Mucosa of rectum (tissue), 2 donors: ENCODE measurements around the gene SSC5D.

ENCODE experiments used
- H3K27ac ChIP-seq, 2 donors: one replicate each; pipeline ENCODE4 v1.7.0; 2013; ENCODE audit warnings: inconsistent platforms in 2 of 2, low read depth in 2 of 2, low read length in 2 of 2
- H3K27me3 ChIP-seq, 2 donors: one replicate each; pipeline ENCODE4 v1.7.0; 2013; ENCODE audit warnings: low read length in 2 of 2; ENCODE audit not compliant: control insufficient read depth in 2 of 2, insufficient read depth in 2 of 2
- H3K36me3 ChIP-seq, 2 donors: one replicate each; pipeline ENCODE4 v1.7.0; 2013; ENCODE audit warnings: low read length in 2 of 2; ENCODE audit not compliant: control insufficient read depth in 2 of 2, insufficient read depth in 2 of 2
- H3K4me1 ChIP-seq, 2 donors: one replicate each; pipeline ENCODE4 v1.7.0; 2013; ENCODE audit warnings: low read length in 2 of 2, mild to moderate bottlenecking in 1 of 2; ENCODE audit not compliant: control insufficient read depth in 2 of 2, insufficient read depth in 2 of 2
- H3K4me3 ChIP-seq, 2 donors: one replicate each; pipeline ENCODE4 v1.7.0; 2013; ENCODE audit warnings: low read length in 2 of 2
- H3K9ac ChIP-seq, 2 donors: one replicate each; pipeline ENCODE4 v1.7.0; 2013; ENCODE audit warnings: low read length in 2 of 2, low read depth in 1 of 2, mild to moderate bottlenecking in 1 of 2
- H3K9me3 ChIP-seq, 2 donors: one replicate each; pipeline ENCODE4 v1.7.0; 2013; ENCODE audit warnings: low read length in 2 of 2; ENCODE audit not compliant: control insufficient read depth in 2 of 2
- donor health status: healthy.
- donor health status: Normal muscosa, but diverticular disease.

SSC5D gene

DNA sequence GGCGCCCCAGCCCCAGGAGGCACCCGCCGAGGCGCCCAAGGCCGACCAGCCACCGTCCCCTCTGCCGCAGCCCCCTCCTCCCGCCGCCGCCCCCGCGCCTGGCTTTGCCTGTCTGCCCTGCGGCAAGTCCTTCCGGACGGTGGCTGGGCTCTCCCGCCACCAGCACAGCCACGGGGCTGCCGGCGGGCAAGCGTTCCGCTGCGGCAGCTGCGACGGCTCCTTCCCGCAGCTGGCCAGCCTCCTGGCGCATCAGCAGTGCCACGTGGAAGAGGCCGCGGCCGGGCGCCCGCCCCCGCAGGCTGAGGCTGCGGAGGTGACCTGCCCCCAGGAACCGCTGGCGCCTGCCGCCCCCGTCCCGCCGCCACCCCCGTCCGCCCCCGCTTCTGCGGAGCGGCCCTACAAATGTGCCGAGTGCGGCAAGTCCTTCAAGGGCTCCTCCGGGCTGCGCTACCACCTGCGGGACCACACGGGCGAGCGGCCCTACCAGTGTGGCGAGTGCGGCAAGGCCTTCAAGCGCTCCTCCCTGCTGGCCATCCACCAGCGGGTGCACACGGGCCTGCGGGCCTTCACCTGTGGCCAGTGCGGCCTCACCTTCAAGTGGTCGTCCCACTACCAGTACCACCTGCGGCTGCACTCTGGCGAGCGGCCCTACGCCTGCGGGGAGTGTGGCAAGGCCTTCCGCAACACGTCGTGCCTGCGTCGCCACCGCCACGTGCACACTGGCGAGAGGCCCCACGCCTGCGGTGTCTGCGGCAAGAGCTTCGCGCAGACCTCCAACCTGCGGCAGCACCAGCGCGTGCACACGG lies 5.9 kb upstream of the SSC5D start:
- peaks cover 9 to 20% of the 10 kb centered on the region in 2 donors for H3K4me1 ChIP-seq
- no peaks in the 10 kb centered on the region for H3K9me3 ChIP-seq
- H3K4me3 ChIP-seq = no peak overlapping the region
- no peak overlapping the region for H3K9ac ChIP-seq
- H3K36me3 ChIP-seq = no peaks in the 10 kb centered on the region
- H3K27me3 ChIP-seq = no peaks in the 10 kb centered on the region
- H3K27ac ChIP-seq = no peak overlapping the region

DNA sequence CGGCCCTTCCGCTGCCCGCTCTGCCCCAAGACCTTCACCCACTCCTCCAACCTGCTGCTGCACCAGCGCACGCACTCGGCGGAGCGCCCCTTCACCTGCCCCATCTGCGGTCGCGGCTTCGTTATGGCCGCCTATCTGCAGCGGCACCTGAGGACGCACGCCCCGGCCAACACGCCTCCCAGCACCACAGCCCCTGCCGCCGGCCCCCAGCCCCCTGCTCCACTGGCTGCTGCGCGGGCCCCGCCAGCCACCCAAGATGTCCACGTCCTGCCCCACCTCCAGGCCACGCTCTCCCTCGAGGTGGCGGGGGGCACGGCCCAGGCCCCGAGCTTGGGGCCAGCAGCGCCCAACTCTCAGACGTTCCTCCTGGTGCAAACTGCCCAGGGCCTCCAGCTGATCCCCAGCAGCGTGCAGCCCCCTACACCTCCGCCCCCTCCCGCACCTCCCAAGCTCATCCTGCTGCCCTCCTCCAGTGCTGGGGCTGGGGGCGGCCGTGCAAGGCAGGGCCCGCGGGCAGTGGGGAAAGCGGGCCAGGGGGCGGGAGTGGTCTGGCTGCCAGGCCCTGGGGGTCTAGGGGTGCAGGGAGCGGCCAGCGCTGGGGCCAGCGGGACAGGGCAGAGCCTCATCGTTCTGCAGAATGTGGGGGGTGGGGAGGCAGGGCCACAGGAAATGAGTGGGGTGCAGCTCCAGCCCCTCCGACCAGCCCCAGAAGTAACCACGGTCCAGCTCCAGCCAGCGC lies 5.1 kb upstream of the SSC5D start:
- Histone ChIP-seq H3K4me1 (peaks cover 9 to 17% of the 10 kb centered on the region in 2 donors), H3K4me3 (no peak overlapping the region), H3K27me3 (no peaks in the 10 kb centered on the region), H3K9ac (no peak overlapping the region), H3K27ac (no peak overlapping the region), H3K36me3 (no peaks in the 10 kb centered on the region), H3K9me3 (no peaks in the 10 kb centered on the region)

DNA sequence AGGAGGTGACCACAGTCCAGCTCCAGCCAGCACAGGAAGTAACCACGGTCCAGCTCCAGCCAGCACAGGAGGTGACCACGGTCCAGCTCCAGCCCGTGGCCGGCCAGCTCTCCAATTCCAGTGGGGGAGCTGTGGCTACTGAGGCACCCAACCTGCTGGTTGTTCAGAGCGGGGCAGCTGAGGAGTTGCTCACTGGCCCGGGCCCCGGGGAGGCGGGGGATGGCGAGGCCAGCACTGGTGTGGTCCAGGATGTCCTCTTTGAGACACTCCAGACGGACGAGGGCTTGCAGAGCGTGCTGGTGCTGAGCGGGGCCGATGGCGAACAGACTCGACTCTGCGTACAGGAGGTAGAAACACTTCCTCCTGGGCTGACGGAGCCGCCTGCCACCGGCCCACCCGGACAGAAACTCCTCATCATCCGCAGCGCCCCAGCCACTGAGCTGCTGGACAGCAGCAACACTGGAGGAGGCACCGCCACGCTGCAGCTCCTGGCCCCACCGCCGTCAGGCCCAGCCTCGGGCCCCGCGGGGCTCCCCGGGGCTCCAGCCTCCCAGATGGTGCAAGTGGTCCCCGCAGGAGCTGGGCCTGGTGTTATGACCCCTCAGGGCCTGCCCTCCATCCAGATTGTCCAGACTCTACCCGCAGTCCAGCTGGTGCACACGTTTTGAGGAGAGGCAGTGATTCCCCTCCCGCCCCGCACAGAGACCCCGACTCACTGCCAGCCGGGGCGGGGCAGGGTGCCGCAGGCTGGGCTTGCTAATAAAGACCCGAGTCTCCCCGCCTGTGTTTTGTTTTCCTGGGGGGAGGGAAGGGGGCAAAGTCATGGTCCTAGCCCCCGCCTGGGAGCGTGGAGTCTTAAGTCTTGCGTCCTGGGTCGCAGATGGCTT lies 4.3 kb upstream of the SSC5D start:
- no peaks in the 10 kb centered on the region for H3K9me3 ChIP-seq
- H3K27ac ChIP-seq = no peak overlapping the region
- no peaks in the 10 kb centered on the region for H3K36me3 ChIP-seq
- no peaks in the 10 kb centered on the region for H3K27me3 ChIP-seq
- H3K4me3 ChIP-seq = peak overlapping the region in 1 of 2 donors; percentile 65
- peaks cover 9 to 17% of the 10 kb centered on the region in 2 donors for H3K4me1 ChIP-seq
- no peak overlapping the region for H3K9ac ChIP-seq

DNA sequence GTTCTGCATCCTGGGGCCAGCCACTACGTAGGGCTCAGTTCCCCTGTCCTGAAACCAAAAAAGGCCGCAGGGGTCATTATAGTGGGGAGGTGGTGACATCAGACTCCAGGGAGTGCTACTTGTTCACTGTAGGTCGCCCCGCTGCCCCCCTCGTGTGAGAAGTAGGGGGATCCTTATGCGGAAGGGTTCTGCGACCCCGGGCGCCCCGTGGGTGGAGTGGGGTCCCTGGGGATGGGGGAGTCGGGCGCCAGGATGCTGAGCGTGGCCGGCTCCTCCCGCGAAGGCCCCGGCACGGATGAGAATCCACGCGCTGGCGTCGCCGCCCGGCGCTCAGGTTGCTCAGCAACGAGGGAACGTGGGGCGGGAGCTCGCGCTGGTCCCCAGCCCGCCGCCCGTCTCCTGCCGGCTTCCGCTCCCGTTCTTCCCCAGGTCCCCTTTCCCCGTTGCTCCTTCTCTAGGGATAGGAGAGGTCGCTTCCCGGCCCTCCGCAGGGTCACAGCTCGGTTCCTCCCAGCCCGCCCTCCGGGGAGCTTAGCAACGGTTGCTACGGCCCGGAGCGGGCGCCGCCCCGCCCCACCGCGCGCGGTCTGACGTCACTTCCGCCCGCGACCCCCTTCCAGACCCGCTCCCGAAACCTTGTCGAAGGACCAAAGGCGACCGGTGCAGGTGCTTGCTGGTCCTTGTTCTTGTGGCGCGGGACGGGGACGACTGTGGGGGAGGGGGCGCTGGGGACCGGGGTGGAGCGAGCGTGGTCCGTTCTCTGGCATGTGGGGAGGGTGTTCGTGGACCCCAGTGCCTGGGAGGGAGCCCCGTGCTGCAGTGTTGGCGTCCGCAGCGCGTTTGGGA lies 3.4 kb upstream of the SSC5D start, which contains the start of gene NAT14:
TSS of gene NAT14 (plus strand) at position 596 of the 846 bp plus-strand sequence. CDS start 521 bp downstream, outside the sequence.
- H3K4me3 ChIP-seq = peak within 1 kb of the TSS; percentile 62 to 65
- no peaks in the 10 kb centered on the region for H3K27me3 ChIP-seq
- H3K4me1 ChIP-seq = peaks cover 9 to 17% of the 10 kb centered on the region in 2 donors
- H3K27ac ChIP-seq = peak within 1 kb of the TSS; percentile 65 to 74
- H3K36me3 ChIP-seq = no peaks in the 10 kb centered on the region
- peak within 1 kb of the TSS; percentile 32 to 37 for H3K9ac ChIP-seq
- H3K9me3 ChIP-seq = no peaks in the 10 kb centered on the region

DNA sequence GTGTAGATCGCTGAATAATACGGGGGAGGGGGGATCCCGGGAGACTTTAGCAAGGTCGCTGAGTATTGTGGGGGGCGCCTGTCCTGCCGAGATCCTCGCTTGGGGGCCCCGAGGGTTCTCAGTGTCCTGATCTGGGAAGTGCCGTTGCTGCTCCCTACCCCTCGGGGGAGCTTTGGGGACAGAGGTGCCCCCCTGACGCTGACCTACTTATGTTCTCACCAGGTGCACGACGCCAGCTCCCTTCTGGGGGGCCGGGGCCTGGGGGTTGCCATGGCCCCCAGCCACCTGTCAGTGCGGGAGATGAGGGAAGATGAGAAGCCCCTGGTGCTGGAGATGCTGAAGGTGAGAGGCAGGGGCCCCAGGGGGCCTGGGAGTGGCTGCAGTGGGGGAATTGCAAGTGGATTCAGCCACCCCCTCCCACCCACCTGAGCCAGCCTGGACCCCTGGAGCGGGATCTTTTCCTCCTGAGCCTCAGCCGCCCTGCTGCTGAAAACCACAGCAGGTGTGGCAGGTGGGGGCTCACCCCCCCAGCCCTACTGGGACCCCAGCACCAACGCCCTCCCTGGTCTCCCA lies 2.7 kb upstream of the SSC5D start:
- Histone ChIP-seq H3K4me1 (peaks cover 9 to 17% of the 10 kb centered on the region in 2 donors), H3K27me3 (no peaks in the 10 kb centered on the region), H3K9ac (peak overlapping the region in 1 of 2 donors; percentile 33), H3K9me3 (no peaks in the 10 kb centered on the region), H3K27ac (peak overlapping the region; percentile 65 to 74), H3K36me3 (no peaks in the 10 kb centered on the region), H3K4me3 (peak overlapping the region; percentile 62 to 65)

DNA sequence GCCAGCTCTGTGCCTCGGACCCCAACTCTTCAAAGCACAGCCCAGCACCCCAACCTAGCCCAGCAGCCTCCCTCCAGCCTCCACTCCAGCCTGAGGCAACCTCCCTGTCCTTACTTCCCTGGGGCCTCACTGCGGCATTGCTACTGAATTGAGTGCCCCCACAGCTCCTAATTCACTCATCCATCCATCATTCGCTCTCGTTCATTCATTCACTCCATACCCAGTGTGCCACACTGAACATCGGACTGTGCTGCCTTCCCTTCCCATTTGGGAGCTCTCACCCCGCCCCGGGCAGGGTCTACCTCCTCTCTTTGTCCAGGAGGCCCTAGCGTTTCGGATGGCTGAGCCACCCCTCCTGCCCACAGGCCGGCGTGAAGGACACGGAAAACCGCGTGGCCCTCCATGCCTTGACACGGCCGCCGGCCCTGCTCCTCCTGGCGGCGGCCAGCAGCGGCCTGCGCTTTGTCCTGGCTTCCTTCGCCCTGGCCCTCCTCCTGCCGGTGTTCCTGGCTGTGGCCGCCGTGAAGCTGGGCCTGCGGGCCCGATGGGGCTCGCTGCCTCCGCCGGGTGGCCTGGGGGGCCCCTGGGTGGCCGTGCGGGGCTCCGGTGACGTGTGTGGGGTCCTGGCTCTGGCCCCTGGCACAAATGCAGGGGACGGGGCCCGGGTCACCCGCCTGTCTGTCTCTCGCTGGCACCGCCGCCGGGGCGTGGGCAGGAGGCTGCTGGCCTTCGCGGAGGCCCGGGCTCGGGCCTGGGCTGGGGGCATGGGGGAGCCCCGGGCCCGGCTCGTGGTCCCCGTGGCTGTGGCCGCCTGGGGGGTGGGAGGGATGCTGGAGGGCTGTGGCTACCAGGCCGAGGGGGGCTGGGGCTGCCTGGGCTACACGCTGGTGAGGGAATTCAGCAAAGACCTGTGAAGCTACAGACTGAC lies 1.9 kb upstream of the SSC5D start:
- Histone ChIP-seq H3K27me3 (peaks cover 0 to 4% of the 10 kb centered on the region in 2 donors), H3K36me3 (no peaks in the 10 kb centered on the region), H3K27ac (peak overlapping the region; percentile 48 to 64), H3K4me1 (peaks cover 9 to 19% of the 10 kb centered on the region in 2 donors), H3K9me3 (no peaks in the 10 kb centered on the region), H3K4me3 (no peak overlapping the region), H3K9ac (no peak overlapping the region)

DNA sequence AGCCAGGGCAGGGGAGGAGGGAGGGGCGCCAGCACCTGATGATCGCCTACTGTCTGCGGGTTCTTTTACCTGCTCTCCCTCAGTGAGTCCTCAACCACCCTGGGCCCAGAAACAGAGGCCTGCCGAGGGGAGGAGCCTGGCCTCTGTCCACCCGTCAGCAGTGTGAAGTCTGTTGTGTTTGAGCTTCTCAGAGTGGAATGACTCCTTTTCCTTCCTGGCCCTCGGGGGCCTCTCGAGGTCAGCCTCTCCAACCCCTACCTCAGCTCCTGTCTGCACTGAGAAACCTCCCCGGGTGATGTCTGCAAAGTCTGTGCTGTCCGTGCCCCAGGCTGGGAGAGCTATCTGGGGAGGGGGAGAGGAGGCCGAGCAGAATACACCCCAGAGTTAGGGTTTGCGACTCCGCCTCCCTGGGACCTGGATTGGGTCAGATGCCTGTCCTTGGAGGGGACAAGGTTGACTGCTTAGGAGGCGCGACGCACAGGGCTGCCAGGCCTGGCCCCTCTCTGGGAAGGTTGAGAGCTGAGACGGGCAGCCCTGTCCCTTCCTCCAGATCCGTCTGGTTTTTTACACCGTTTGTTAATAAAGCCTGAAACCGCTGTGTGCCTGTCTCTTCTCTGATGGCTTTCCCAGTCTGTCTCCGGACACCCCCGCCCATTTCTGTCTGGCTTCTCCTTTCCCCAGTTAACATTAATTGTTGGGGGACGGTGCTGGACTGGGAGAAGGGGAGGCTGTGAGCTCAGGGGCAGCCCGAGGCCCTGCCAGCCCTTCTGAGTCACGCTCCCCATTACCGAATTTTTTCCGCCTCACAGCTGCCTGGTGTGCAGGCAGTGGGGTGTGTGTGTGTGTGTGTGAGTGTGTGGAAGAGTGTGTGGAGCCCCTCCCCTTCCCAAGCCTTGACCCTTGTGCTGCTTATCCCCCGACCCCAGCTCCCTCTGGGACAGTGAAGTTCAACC lies 989 bp upstream of the SSC5D start:
- H3K4me3 ChIP-seq = no peak overlapping the region
- H3K9ac ChIP-seq = peak overlapping the region; percentile 14 to 23
- H3K27ac ChIP-seq = peak overlapping the region; percentile 48 to 64
- peaks cover 3 to 5% of the 10 kb centered on the region in 2 donors for H3K27me3 ChIP-seq
- H3K4me1 ChIP-seq = peaks cover 9 to 20% of the 10 kb centered on the region in 2 donors
- no peaks in the 10 kb centered on the region for H3K9me3 ChIP-seq
- no peaks in the 10 kb centered on the region for H3K36me3 ChIP-seq
